GM19438 (cell line): Measurements from ENCODE around the gene TCEAL9.
A peak's percentile ranks its signal among the peaks of the same experiment; 100 is the strongest.
"Not testable (repeated sequence)": the region's sequence is repeated elsewhere in the genome, so short reads cannot be mapped to it uniquely, and the experiment has no call there.

Source experiments
- ATAC-seq: cut with Tn5 transposase; IDR thresholded peaks from one replicate; pipeline ENCODE4 v1.9.1; 2021; ENCODE audit warnings: low read depth; ENCODE audit not compliant: unreplicated experiment

The TCEAL9 gene

DNA sequence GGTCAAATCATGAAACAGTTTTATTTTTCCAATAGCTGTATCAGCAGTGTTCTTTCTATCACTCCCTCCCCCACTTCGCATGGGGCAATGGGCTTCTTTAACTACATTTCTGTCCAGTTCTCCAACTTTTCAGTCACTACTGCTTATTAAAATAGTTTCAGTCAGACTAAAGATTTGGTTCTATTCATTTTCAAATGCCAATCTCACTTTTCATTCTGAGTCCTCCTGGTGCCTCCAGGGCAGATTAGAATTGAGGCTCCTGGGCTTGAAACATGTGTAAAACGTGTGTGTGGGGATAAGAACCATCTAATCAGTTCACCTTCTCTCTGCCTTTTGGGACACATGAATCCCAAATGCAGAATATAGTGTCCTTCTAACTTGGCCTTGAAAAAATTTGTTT lies 16.6 kb downstream of the TCEAL9 start:
- ATAC-seq, result no peak

DNA sequence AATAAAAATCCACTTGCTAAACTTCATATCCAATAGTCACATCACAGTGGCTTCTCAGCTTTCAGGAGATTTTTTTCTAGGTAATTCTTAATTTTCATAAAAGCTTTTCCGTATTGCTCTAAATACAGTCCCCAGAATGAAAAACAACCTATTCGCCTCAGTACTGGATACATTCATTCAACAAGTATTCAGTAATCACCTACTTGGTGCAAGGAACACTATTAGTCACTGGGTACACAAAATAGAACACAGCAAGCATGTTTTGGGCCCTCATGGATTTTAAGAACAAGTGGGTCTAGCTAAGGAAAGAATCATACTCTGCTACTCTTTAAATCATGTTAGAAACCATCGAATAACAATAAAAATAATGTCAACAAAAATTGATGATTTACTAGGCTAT lies 17.3 kb downstream of the TCEAL9 start:
- no peak for ATAC-seq

DNA sequence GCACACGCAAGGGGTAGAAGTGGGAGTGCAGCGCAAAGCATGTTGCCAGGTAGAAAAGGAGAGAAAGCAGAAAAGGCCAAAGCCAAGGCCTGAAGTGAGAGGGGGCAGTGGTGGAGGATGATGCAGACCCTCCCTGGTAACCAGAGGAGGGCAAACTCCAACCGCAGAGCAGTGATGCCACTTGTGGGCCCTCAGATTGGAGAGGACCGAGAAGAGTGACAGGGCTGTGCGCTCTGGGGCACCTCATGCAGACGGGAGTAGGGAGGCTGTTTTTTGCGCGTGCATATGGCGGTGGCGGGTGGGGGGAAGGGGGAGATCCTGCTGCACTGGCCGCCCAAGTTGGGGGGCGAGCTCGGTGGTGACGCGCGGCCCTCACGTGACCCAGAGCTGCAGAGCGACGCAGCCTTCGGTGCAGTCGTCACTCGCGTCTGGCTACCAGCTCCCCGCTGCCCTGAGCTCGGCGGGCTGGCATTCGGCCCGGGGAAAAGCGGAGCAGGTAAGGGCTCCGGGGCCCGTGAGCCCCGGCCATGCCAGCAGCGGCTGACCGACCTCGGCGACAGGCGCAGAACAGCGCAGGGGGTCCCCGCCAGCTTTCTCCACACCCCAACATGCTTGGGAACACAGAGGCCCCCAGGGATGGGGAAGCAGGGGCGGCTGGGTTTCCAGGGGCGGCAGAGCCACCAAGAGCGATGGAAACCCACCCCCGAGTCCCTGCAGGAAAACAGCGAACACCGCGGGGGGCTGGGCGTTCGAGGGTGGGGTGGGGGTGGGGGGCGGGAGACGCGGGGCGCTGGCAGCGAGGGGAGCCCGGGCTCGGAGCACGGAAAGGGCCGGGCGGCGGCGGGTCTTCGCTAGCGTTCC lies 20.0 kb downstream of the TCEAL9 start, which contains the start of gene BEX3:
BEX3 (plus strand) TSS at position 421 of the 861 bp plus-strand sequence. CDS start 984 bp downstream, outside the sequence.
- no peak for ATAC-seq

DNA sequence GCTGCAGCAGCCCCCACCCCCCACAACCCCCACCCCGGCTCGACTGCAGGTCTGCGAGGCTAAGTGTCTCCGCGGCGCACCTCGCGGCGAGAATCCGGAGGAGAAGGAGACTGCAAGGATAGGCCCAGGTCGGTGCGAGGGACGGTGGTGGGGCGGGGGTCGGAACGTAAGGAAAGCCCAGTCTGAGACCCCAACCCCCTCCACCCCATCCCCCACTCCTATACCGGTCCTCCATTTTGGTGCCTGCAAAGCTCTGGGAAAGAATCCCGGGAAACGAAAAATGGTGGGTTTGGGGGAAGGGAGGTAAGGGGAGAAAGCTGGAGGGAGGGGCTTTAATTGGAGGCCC lies 20.6 kb downstream of the TCEAL9 start:
- ATAC-seq, result no peak

DNA sequence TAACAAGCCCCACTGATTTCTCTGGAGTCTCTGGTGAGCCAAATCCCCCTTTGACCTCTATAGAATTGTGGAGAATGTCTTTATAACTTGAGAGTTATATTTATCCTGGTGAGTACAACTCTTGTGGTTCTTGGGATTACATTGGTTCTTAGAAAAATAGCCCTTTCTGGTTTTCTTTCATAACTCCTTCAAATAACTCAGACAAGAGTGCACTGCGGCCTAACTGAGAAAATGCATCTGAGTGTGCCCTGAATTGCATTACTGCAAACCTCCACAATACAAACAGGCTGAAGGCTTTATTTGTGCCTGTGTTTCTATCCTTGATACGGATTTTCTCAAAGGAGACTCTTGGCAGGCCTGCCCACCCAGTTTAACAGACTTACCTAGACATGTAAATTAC lies 22.7 kb downstream of the TCEAL9 start:
- no peak for ATAC-seq

DNA sequence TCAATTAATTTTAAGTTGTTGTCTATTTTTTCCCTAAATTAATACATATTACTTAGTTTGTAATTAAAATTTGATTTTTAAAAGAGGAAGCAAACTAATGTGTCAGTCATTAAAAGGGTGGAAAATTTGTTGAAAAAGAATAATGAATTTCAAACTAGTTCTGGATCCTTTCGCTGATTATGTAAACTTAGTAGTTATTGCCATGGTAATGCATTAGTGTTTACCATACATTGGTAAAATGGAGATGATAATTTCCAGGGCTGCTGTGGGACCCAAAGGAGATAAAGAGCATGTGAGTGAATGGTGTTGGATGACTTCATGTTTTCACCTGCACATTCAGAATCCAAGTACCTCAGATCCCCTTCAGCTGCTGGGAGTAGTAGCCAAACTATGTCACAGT lies 26.6 kb downstream of the TCEAL9 start:
- no peak for ATAC-seq

DNA sequence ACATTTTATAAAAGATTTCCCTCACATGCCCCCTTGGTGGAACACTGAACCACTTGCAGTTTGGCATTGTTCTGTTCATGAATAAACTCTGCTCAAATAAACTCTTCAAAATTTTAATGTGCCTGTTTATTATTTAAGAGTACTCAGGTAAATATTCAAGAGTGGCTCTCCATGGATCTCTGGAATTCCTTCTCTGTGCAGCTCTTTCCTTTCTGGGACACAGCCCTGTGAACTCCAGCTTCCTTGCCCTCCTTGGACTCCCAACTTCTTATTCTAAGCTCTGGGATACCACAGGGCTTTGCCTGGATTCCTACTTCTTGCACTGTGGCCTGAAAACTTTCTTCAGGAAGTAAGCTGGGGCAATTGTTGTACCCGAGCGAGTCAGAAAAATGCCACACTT lies 28.4 kb downstream of the TCEAL9 start:
- ATAC-seq, result no peak

DNA sequence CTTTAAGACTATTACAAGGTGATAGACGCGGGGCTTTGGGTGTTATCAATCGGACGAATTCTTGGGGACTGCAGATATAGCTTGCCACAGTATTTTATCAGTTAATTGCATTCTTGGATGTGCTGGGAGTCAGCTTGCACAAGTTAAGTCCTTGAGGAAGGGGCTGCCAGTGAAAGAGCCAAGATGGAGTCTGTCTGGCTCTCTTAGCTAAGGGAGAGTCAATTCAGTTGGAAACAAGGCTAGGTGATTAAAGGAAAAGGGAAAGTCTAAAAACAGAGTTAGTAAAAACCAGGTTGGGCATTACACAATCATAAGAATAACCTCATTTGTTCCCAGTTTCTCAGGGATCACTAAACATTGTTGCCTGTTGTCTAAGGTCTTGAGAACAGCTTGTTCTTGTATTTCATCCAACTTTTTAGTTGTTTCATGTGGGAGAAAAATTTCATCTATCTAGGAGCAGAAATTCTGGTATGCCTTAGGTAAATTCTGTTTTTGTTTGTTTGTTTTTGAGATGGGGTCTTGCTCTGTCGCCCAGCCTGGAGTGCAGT lies 29.1 kb downstream of the TCEAL9 start:
- not testable (repeated sequence) for ATAC-seq

DNA sequence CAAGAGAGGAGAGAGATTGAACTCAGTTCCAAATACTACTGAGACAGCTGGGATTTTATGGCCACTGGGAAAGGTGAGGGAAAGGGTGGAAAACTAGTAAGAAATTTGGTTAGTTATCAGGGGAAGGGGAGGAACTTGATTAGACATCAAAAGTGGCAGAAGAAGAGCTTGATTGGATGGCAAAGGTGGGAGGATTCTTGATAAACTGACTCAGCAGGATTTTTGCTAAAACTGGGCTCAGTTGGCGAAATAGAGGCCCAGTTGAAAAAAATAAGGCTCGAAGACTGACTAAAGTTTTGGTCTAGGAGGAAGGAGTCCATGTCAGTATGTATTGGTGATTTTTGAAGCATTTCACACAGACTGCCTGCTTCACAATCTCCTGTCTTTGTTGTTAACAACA lies 30.0 kb downstream of the TCEAL9 start:
- ATAC-seq, result no peak

DNA sequence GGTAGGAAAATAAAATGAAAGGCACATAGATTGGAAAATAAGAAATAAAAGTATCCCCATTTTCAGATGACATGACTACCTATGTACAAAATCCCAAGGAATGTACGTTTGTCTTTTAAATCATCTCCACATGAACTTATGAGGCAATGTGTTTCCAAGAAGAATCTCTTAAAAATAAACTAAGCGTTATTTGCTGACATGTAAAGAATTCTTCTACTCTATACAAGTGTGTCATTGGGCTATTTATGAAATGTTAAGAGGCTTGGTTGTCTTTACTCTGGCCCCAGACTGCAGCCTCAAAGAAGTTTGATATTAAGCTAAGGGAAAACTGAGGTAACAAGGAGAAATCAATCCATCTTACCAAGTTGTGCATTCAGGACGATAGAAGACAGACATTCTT lies 37.2 kb downstream of the TCEAL9 start:
- ATAC-seq, result no peak

DNA sequence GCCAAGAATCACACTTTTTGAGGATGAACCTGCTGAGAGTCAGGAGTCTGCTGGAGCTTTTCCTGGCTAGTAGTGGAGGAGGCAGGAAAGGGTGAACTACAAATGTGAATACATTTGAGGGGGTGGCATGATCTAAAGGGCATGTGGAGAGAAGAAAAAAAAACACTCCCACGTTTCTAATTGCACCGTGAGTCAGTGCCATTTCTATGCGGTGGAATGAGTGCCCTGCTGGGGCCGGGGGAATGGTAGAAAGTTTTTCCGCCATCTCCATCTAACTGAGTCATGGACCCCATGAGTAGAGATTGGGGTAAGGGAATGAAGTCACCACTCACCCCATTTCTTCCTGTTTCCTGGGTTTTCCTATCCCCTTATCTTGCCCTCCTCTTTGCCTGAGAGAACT lies 39.9 kb downstream of the TCEAL9 start:
- no peak for ATAC-seq

DNA sequence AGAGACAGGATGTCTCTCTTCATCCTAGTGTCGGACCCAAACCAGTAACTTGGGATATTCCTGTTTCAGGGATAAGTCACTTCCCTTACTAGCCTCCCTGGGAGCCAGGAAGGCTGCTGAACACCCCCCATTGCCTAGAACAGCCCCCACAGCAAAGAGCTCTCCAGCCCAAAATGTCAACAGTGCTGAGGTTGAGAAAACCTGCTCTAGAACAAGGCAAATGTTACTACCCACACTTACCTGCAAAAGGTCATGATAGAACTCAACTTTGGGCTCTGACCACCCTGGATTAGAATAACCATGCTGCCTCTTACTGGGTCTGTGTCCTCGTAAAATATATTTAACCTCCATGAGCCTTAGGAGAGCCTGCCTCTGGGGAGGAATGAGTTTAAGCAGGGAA lies 40.4 kb downstream of the TCEAL9 start:
- no peak for ATAC-seq

DNA sequence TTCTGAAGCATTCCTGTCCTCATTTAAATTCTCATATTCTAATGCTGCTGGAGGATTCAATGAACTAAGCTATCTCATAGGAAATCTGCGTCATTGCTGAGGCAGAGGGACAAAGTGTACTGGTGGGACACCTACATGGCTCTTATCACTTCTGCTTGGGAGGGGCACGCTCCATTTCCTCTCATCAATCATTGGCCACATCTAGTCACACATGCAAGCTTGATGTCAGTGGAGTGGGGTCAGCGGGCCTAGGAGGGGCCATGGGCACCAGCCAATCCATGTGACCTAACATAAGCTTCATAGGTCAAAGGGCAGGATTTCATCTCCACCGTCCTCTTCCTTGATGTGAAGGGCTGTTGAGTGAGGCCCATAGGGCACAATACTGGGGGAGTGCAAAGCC lies 41.4 kb downstream of the TCEAL9 start:
- ATAC-seq, result no peak

DNA sequence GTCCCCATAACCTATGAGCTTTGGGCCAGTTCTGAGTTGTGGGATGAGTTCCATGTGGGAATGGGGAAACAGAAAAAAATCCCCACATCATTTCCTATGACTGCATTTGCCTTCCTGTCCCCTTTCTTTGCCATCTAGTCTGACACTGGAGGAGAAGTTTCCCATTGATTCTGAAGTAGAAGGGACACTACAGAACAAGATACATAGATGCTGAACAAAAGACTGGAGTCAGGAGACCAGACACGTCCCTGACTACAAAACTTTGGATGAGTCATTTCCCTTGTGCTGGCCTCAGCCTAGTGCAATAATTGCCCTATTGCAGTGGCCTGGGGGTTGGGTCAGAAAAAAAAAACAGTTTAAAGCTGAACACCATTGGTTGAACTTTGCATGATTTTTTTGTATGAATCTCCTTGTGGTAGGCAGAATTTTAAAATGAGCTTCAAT lies 42.1 kb downstream of the TCEAL9 start:
- no peak for ATAC-seq

DNA sequence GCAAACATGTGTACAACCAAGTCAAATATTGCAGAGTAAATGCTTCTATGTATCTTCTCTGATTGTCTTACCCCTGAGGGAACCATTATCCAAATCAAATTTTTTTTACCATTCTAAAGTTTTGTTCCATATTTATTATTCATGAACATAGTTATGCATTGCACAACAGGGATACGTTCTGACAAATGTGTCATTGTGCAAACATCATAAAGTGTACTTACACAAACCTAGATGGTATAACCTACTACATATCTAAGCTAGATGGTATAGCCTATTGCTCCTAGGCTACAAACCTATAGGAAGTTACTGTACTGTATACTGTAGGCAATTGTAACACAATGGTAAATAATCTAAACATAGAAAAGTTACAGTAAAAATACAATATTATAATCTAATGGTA lies 43.4 kb downstream of the TCEAL9 start:
- no peak for ATAC-seq

DNA sequence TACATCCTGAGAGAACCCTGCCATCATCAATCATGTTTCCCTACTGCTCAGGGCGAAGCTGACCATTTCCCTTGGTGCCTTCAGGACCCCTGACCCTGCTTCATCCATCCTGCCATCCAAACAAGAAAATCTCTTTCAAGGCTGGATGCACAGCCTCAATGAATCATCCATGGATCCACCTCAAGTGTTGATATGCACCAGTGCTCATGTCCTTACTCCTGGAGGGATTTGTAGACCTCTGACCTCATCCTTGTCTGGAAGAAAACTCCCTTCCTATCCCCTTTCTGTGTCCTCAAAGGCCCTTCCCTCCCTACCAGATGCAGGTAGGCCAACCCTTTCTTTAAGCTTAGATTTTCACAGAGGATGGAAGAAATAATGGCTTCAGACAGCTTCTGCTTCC lies 44.6 kb downstream of the TCEAL9 start:
- ATAC-seq, result no peak

DNA sequence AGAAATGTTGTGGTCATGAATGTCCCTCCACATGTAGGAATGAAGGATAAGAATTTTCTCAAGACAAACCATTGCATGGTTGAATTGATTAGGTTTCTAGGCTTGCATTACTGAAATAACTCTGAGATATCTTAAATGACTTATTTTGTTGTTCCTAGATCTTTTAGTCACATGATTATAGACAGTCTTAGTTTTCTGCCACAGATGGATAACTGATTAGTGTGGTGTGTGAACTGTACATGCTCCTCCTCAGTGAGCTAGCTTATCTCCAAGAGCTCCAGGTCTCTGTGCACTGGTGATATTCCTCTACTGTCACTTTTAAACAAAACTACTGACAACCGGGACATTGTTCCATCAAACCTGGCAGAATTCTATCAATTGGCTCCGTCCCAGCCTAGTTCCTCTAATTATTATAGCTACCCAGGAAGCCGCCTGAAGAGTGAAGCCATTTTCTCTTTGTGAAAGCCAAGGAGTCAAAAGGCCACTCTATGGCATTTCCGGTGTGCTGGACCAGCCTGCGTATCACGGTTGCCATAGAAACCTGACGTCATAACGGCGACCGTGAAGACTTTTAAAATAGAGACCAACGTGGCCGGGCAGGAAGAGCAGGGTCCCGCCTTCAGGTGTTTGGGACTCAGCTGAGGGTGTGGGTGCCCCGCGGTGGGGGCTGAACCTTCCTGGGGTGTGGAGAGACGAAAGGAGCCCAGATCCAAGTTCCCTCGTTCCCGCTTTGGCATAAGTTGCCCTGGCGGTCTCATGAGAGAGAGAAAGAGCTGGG lies 48.1 kb downstream of the TCEAL9 start:
- ATAC-seq, result peak; percentile 95

DNA sequence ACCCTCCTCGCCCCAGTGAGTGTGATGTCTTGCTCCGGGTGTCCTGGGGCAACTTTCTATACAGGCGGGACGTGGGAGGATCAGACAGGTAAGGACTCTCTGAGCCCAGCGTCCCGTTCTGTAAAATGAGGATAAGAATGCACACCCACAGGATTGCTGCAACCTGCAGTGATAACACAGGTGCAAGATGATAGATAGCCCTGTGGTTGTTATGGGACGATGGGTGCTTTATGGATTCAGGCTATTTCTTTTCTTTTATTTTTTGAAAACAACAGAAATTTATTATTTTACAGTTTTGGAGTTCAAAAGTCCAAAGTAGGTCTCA lies 48.7 kb downstream of the TCEAL9 start:
- ATAC-seq, result peak; percentile 32

DNA sequence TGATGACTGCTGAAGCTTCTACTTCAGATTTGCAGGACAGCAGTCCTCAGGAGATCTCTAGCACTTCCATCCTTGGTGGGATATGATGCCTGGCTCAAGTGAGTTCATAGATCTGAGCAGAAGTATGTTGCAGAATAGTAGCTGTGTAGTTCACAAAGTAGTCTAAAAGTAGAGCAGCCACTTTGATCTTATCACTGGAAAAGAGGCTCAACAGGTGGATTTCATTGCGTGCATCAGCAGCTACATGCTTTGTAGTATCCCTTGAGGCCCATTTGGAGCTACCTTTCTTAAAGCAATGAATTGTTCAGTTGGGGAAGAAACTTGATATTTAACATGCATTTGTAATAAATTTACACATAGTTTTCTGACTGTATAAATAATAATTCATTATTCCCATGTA lies 50.0 kb downstream of the TCEAL9 start:
- no peak for ATAC-seq

DNA sequence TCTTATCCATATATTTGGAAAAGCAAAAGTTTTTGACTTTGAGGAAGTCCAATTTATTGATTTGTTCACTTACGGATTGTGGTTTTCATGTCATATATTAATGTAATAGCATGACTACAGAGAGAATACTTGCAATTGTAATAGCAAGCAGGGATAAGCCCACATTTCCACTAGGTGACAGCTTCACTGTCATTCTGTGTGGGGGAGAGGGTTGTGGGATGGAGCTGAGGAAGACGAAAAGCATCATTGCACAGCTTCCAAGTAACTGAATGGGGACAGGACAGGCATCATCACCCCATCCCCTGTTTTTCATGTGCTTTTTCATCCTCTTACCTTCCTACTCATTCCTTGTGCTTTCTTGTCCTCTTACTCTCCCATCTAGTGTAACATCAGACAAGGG lies 51.5 kb downstream of the TCEAL9 start:
- ATAC-seq, result no peak
